ENCODE results near the gene GLIS1. TPM values are rescaled to one million over a fixed set of nuclear protein-coding genes. Genes with fewer than 3 reads are reported as not detected.

The GLIS1 gene
- total and polyA plus RNA-seq, 8 donors, result 0.20 to 4.8 (median 0.55) TPM; not detected in 1

GRCh38 chr1:53730224-53730865 is 8.6 kb downstream of the GLIS1 start:
- no peak overlapping the region for H3K27ac ChIP-seq
- H3K27me3 ChIP-seq, result peaks cover 0 to 21% (median 0%) of the 10 kb centered on the region in 3 donors
- no peak overlapping the region for H3K4me3 ChIP-seq
- no peak for TF ChIP-seq CTCF (IDR thresholded peaks at IDR 0.05)
- TF ChIP-seq POLR2AphosphoS5 (IDR thresholded peaks at IDR 0.05), result no peak
- TF ChIP-seq EP300 (IDR thresholded peaks at IDR 0.05), result no peak
- TF ChIP-seq POLR2A (IDR thresholded peaks at IDR 0.05), result no peak
- H3K4me1 ChIP-seq, result no peaks in the 10 kb centered on the region
- no peaks in the 10 kb centered on the region for H3K9me3 ChIP-seq
- 74 to 85% (median 81%) methylated on average over 12 of the region's 12 CpGs for WGBS, 5 donors
- intact Hi-C loops (cut with DNase I; ENCODE audit: low total_unique reads), result no loop called here
- no peak for DNase-seq
- H3K36me3 ChIP-seq, result no peaks in the 10 kb centered on the region

GRCh38 chr1:53729456-53730223 is 9.3 kb downstream of the GLIS1 start:
- no peak overlapping the region for H3K27ac ChIP-seq
- no peaks in the 10 kb centered on the region for H3K36me3 ChIP-seq
- H3K4me1 ChIP-seq, result no peaks in the 10 kb centered on the region
- DNase-seq, result no peak
- TF ChIP-seq POLR2AphosphoS5 (IDR thresholded peaks at IDR 0.05), result no peak
- WGBS, 5 donors, result 79 to 84% (median 80%) methylated on average over 16 of the region's 16 CpGs
- H3K4me3 ChIP-seq, result no peak overlapping the region
- no peaks in the 10 kb centered on the region for H3K9me3 ChIP-seq
- intact Hi-C loops (cut with DNase I; ENCODE audit: low total_unique reads), result no loop called here
- H3K27me3 ChIP-seq, result peaks cover 0 to 16% (median 0%) of the 10 kb centered on the region in 3 donors

GRCh38 chr1:53728702-53729455 is 10.1 kb downstream of the GLIS1 start:
- Histone ChIP-seq H3K4me1 (no peaks in the 10 kb centered on the region), H3K27ac (no peak overlapping the region), H3K27me3 (peaks cover 0 to 16% (median 0%) of the 10 kb centered on the region in 3 donors), H3K4me3 (no peak overlapping the region), H3K9me3 (no peaks in the 10 kb centered on the region), H3K36me3 (no peaks in the 10 kb centered on the region)
- 79 to 86% (median 83%) methylated on average over 17 of the region's 17 CpGs for WGBS, 5 donors
- no peak for DNase-seq
- no peak for TF ChIP-seq POLR2A (IDR thresholded peaks at IDR 0.05)
- TF ChIP-seq EP300 (IDR thresholded peaks at IDR 0.05), result no peak
- TF ChIP-seq POLR2AphosphoS5 (IDR thresholded peaks at IDR 0.05), result no peak
- TF ChIP-seq CTCF (IDR thresholded peaks at IDR 0.05), result no peak
- intact Hi-C loops (cut with DNase I; ENCODE audit: low total_unique reads), result no loop called here

GRCh38 chr1:53728196-53728595 is 10.8 kb downstream of the GLIS1 start:
- intact Hi-C loops (cut with DNase I; ENCODE audit: low total_unique reads), result no loop called here
- Histone ChIP-seq H3K27me3 (peaks cover 0 to 16% (median 0%) of the 10 kb centered on the region in 3 donors), H3K27ac (no peak overlapping the region), H3K4me1 (no peaks in the 10 kb centered on the region), H3K36me3 (no peaks in the 10 kb centered on the region), H3K4me3 (no peak overlapping the region), H3K9me3 (no peaks in the 10 kb centered on the region)
- no peak for TF ChIP-seq EP300 (IDR thresholded peaks at IDR 0.05)
- no peak for TF ChIP-seq POLR2AphosphoS5 (IDR thresholded peaks at IDR 0.05)
- TF ChIP-seq CTCF (IDR thresholded peaks at IDR 0.05), result no peak
- no peak for TF ChIP-seq POLR2A (IDR thresholded peaks at IDR 0.05)
- 54 to 91% (median 64%) methylated on average over 1 of the region's 1 CpG for WGBS, 5 donors
- DNase-seq, result no peak

Data from stomach (tissue), 9 donors.